Activated CD4-positive, CD25-positive, alpha-beta regulatory T cell (primary cell): ENCODE results near the gene C19orf73.
"Not testable (repeated sequence)": the region's sequence is repeated elsewhere in the genome, so short reads cannot be mapped to it uniquely, and the experiment has no call there.

ENCODE experiments used
- DNase-seq, 4 experiments: peaks; one replicate each; lab custom pipeline; 2025; lab: John Stamatoyannopoulos, UW

The C19orf73 gene

GRCh38 chr19:49121841-49122240 lies 2.9 kb upstream of the C19orf73 start:
- DNase-seq, result not testable (repeated sequence)

DNA sequence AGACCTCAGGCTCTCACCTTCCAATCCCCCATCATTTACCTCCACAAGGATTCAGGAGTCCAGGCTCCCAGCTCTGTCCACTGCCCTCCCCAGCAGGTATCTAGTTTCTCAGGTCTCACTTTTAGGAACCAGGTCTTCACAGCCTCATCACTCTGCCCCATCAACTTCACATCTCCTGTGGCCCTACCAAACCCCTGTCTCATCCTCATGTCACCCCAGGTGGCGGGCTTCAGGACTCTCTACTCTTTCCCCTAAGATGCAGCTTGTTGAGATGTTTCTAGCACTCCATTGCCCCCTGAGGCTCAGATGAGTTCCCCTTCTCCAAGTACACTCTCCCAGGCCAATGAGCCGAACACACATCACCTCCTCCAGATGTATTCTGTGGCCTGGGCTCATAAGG lies 1.9 kb upstream of the C19orf73 start:
- no peak for DNase-seq

DNA sequence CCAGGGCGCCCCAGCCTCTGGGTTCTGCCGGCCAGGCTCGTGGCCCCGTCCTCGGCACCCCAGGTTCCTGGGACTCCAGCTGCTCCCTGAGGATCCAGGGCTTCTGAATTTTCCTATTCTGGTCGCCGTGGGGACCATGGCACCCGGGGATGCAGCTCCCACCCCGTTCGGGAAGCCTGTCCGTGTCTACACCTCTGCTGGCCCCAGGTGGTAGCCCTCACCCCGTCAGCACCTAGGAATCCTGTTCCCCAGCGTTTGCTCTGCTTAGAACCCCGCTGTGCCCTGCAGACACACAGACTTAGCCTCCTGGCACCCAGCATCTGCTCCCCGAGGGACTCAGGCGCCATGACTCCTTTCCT lies 1.4 kb upstream of the C19orf73 start:
- no peak for DNase-seq

- no peak for DNase-seq
Measured at GRCh38 chr19:49119411-49120324, 725 bp upstream of the C19orf73 start, which contains the start of gene PPFIA3. Gene PPFIA3 (plus strand): TSS chr19:49119544. CDS start chr19:49127874, 8,330 bp downstream.

DNA sequence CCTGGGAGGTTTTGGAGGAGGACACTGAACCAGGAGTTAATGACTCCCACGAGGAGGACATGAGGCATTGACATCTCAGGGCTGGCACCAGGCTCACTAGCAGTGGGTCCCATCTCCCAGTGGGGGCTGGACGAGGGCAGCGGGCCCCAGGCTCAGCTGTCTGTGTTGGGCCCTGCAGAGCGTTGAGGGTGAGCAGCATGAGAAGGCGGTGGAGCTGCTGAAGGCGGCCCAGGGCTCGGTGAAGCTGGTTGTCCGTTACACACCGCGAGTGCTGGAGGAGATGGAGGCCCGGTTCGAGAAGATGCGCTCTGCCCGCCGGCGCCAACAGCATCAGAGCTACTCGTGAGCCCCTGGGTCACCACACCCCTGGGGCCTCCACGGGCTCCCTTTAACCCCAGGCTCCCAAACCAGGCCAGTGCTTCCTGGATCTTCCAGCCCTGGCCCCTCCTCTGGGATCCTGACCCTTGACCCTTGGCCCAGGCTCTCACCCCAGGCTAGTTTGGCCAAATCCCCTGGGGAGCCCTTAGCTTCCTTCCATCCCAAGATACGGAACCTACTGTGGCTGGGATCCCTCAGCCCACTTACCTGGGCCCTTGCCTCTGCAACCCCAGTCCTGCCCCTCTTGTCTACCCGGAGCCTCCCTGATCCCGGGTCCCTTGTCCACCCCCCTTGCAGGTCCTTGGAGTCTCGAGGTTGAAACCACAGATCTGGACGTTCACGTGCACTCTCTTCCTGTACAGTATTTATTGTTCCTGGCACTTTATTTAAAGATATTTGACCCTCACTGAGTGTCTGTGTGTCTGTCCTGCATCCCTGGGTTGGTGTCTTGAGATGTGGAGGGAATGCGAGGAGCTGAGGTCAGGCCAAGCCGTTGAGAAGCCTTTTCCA lies 1.0 kb downstream of the C19orf73 start:
- DNase-seq, result no peak

- DNase-seq, result no peak
Measured at GRCh38 chr19:49116544-49116943, 2.4 kb downstream of the C19orf73 start.

- peak in 2 of 4 experiments; percentile 20 to 25 for DNase-seq
Measured at GRCh38 chr19:49114630-49115363, 4.1 kb downstream of the C19orf73 start.

DNA sequence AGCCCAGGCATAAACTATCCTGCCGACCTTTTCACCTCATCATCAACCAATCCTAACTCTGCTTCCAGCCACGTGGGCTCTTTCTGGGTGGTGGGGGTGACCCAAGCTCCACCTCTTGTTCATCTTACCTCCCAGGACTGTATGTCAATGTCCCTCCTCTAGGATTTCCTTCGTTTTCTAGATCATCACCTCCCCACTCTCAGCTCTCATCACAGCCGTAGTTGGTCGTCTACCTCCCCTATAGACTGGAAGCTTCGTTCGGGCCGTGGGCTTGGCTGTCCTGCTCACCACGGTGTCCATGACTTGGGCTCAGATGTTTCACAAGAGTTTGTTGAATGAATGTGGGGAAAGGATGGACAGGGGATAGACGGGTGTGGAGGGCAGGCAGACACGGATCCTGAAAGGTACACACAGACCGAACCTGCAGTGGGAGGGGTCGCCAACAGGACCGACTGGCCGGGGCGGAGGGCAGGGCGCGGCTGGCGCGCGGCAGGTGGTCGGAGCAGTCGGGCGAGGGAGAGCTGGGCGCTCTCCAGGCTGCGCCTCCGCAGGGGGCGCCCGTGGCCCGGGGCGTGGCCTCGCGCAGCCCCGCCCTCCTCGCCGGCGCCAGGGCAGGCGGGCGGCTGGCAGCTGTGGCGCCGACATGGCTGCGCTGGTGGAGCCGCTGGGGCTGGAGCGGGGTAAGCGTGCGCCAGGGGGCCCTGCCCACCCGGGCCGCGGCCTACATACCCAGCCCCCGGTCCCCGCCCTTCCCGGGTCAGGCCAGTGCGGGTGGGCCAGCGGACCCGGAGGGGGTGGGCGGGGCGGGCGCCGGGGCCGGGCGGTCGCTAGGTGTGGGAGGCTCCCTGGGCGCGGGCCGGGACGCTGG lies 4.9 kb downstream of the C19orf73 start, which contains the start of gene LIN7B:
Gene LIN7B (plus strand): TSS at position 609 of the 868 bp plus-strand sequence. CDS start 35 bp downstream, at position 644.
- peak; percentile 43 to 71 (median 55) for DNase-seq

GRCh38 chr19:49111218-49111998 lies 7.5 kb downstream of the C19orf73 start:
- DNase-seq, result no peak

- DNase-seq, result no peak
Measured at GRCh38 chr19:49110567-49110966, 8.4 kb downstream of the C19orf73 start.

DNA sequence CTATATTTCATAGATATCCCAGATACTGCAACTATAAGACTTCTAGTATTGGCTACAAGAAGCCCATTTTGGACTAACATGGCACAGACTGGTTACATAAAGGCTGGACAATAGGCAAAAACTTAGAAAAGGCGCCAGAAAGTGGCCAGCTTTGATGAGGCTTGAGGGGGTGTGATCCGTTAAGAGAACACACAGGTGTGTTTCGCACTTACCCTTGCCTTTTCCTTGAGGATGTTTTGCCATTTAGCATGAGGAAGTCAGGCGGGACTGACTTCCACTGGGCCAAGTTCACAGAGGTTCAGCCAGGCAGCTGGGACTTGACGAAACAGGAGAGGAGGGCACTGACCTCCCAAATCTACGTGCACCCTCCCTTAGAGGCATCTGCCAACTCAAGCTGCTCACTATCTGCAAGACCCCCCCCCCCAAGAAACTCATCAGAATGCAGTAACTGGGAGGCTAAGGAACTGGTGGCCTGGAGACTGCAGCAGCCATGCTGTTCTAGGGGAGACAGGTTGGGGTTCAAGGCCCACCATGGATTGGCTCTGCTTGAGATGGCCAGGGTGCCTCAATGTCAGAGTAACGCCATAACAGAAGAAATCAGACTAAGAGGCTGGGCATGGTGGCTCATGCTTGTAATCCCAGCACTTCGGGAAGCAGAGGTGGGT lies 9.2 kb downstream of the C19orf73 start:
- no peak for DNase-seq

GRCh38 chr19:49109051-49109450 lies 9.9 kb downstream of the C19orf73 start:
- no peak for DNase-seq

DNA sequence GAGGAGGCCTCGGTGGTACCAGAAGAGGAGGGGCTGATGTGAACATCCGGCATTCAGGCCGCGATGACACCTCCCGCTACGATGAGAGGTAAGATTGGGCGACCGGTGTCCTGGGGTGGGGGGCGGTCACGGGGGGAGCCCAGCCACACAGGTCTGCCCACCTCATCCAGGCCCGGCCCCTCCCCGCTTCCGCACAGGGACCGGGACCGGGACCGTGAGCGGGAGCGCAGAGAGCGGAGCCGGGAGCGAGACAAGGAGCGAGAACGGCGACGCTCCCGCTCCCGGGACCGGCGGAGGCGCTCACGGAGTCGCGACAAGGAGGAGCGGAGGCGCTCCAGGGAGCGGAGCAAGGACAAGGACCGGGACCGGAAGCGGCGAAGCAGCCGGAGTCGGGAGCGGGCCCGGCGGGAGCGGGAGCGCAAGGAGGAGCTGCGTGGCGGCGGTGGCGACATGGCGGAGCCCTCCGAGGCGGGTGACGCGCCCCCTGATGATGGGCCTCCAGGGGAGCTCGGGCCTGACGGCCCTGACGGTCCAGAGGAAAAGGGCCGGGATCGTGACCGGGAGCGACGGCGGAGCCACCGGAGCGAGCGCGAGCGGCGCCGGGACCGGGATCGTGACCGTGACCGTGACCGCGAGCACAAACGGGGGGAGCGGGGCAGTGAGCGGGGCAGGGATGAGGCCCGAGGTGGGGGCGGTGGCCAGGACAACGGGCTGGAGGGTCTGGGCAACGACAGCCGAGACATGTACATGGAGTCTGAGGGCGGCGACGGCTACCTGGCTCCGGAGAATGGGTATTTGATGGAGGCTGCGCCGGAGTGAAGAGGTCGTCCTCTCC lies 11.1 kb downstream of the C19orf73 start:
- DNase-seq, result no peak

GRCh38 chr19:49106648-49107135 lies 12.3 kb downstream of the C19orf73 start:
- DNase-seq, result peak; percentile 29 to 55 (median 38)

DNA sequence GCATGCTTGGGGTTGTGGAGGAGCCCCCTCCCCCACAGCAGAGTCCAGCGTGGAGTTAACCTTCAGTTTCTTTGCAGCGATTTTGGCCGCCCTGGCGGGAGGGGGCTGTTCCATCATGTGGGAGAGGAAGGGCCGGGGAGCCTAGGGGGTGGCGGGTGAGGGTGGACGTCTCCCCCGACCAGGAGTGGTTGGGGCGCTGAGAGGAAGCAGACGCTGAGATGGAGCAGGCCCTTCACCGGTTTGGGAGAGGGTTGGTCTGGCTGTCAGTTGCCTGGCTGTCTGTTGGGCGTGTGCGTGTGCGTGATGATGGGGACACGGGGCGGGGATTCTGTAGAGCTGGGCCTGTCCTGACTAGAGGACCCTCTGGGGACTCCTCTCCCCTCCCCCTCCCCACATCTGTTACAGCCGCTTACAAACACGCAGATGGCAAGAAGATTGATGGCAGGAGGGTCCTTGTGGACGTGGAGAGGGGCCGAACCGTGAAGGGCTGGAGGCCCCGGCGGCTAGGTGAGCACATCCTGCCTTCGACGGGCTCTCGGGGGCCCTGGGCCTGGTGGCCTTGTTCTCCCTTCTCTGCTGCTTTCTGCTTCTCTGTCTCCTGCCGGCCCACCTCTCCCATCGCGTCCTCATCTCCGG lies 14.6 kb downstream of the C19orf73 start:
- DNase-seq, result no peak

- DNase-seq, result no peak
Measured at GRCh38 chr19:49103331-49104085, 15.4 kb downstream of the C19orf73 start.

DNA sequence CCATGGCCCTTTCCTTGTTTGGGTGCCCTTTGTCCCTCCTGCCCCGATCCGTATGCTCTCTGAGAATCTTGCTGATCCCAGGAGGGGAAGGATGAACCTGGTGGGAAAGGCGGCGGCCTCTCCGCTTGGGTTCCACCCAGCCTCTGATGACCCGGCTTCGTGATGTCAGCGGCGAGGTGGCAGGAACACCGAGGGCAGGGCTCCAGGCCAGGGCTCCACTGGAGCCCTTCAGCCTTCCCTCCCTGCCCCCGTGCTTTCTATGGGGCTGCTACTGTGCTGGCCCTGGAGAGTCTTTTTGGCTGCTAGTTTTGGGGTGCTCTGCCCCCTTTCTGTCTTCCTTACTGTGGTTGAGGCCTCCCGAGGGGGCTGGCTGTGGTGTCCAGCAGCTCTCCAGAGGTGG lies 16.6 kb downstream of the C19orf73 start:
- no peak for DNase-seq
